ENCODE measurements around the gene ALOXE3. TPM values are rescaled to one million over a fixed set of nuclear protein-coding genes. Genes with fewer than 3 reads are reported as not detected.

ALOXE3 gene
- total and polyA plus RNA-seq, 2 of the 8 experiments (the other 6 are each of a cell fraction or from before 2014, with no cell fraction given) = 0.26 TPM; not detected in 1

- Histone ChIP-seq H3K27me3 (replicated peaks in 1 of 4; ENCODE audit: control insufficient read depth in 3 of 4, extremely low read depth in 1 of 4, insufficient read depth in 3 of 4, low read length in 3 of 4) (peaks cover 0 to 7% (median 2%) of the 10 kb centered on the region in 4 experiments; a peak in 4 of 7 replicates), H3K9me3 (ENCODE audit: insufficient read depth in 2 of 2, low read depth in 1 of 2, low read length in 1 of 2) (no peaks in the 10 kb centered on the region), H2BK5ac (ENCODE audit: low read depth, low read length) (no peak overlapping the region; the same call in 1 of the 2 replicates), H3K4me1 (replicated peaks in 1 of 4; ENCODE audit: control insufficient read depth in 3 of 4, insufficient read depth in 4 of 4, low read length in 3 of 4) (peaks cover 0 to 5% (median 3%) of the 10 kb centered on the region in 4 experiments; a peak in 2 of 7 replicates), H3K23me2 (ENCODE audit: low read depth, low read length) (peaks cover 9% of the 10 kb centered on the region), H4K20me1 (replicated peaks in 1 of 2; ENCODE audit: control insufficient read depth in 1 of 2, insufficient read depth in 2 of 2, low read length in 2 of 2) (peaks cover 0 to 10% of the 10 kb centered on the region in 2 experiments), H4K91ac (replicated peaks; ENCODE audit: insufficient read length, low read length) (no peak overlapping the region), H3K18ac (ENCODE audit: extremely low read depth, low read length) (no peak overlapping the region), H4K5ac (ENCODE audit: insufficient read length, low read depth, low read length) (no peak overlapping the region), H2BK120ac (replicated peaks; ENCODE audit: low read depth, low read length) (no peak overlapping the region), H3K4ac (replicated peaks; ENCODE audit: insufficient read length, low read depth, low read length) (no peak overlapping the region), H2BK15ac (ENCODE audit: low read length) (no peak overlapping the region), H3K23ac (ENCODE audit: insufficient read length) (no peak overlapping the region), H2BK12ac (ENCODE audit: low read depth, low read length) (no peak overlapping the region), H2AK5ac (ENCODE audit: low read depth, low read length) (no peak overlapping the region), H3K79me1 (ENCODE audit: low read depth, low read length) (no peaks in the 10 kb centered on the region), H3K4me2 (ENCODE audit: insufficient read depth in 1 of 2, low read depth in 2 of 2, low read length in 2 of 2) (peak overlapping the region in 1 of 2 experiments; percentile 99; a peak in 1 of 4 replicates), H3K36me3 (ENCODE audit: control insufficient read depth in 2 of 4, insufficient read depth in 4 of 4, low read length in 3 of 4) (peaks cover 3 to 21% (median 12%) of the 10 kb centered on the region in 4 experiments), H4K8ac (ENCODE audit: extremely low read depth, insufficient read depth, low read length) (no peak overlapping the region), H3K4me3 (ENCODE audit: extremely low read depth in 1 of 4, insufficient read depth in 2 of 4, low read depth in 3 of 4, low read length in 4 of 4) (no peak overlapping the region), H3K14ac (ENCODE audit: insufficient read length) (no peak overlapping the region), H2AFZ (ENCODE audit: low read length) (no peak overlapping the region), H2BK20ac (ENCODE audit: low read length) (no peak overlapping the region), H3K79me2 (ENCODE audit: control insufficient read depth in 1 of 2, insufficient read depth in 2 of 2, low read length in 2 of 2) (no peaks in the 10 kb centered on the region), H3K56ac (replicated peaks; ENCODE audit: insufficient read length, low read depth, low read length) (no peak overlapping the region), H3K27ac (ENCODE audit: low read depth, low read length) (peak overlapping the region; percentile 30; the same call in 1 of the 2 replicates), H3K9ac (replicated peaks in 1 of 4; ENCODE audit: extremely low read depth in 1 of 4, low read depth in 3 of 4, low read length in 3 of 4) (no peak overlapping the region)
- no peak for DNase-seq (ENCODE audit: low read depth in 1 of 2, low spot score in 2 of 2)
- WGBS, 2 experiments (ENCODE audit: extremely low coverage in 1 of 2, insufficient coverage in 1 of 2, insufficient read length in 1 of 2, insufficient replicate concordance in 2 of 2, low coverage in 1 of 2, low lambda C conversion rate in 2 of 2, missing lambda C conversion rate in 1 of 2) = 91% methylated on average over 17 of the region's 18 CpGs; no CpG with 5 or more reads in 1 of the 2 experiments
- no peak for FAIRE-seq
- POLR2A ChIA-PET (ENCODE audit: partially characterized antibody) = interaction anchor here (0.9 to 10.3 kb wide), 14 partner anchors 9 to 227 kb away, joined by 3 to 76 read pairs (median 5); partner anchors contain the start of genes BORCS6, HES7, PER1 and TMEM107
- CTCF ChIA-PET (ENCODE audit: partially characterized antibody) = interaction anchor here (0.9 to 14.1 kb wide), 15 partner anchors 10 to 109 kb away, joined by 3 to 133 read pairs (median 4); partner anchors contain the start of genes PFAS and VAMP2
- TF ChIP-seq HDAC2 (IDR thresholded peaks at IDR 0.05; ENCODE audit: borderline replicate concordance in 1 of 2, low read depth in 2 of 2, low read length in 2 of 2) (no peak), CBX5 (IDR thresholded peaks at IDR 0.05; ENCODE audit: low read depth, low read length) (no peak), CHD2 (IDR thresholded peaks at IDR 0.05; ENCODE audit: low read length) (no peak), BRCA1 (IDR thresholded peaks at IDR 0.05; ENCODE audit: low read depth, low read length) (no peak), SP1 (IDR thresholded peaks at IDR 0.05; ENCODE audit: low read depth, low read length) (no peak), SP2 (IDR thresholded peaks at IDR 0.05; ENCODE audit: low read length) (no peak), BACH1 (IDR thresholded peaks at IDR 0.05; ENCODE audit: low read length) (no peak), MAFK (IDR thresholded peaks at IDR 0.05; ENCODE audit: low read depth, low read length) (no peak), EZH2 (IDR thresholded peaks at IDR 0.05; ENCODE audit: low read depth, low read length, severe bottlenecking) (no peak), SIN3A (conservative IDR thresholded peaks at IDR 0.05 in 1 of 2, IDR thresholded peaks at IDR 0.05 in 1 of 2; ENCODE audit: low read depth in 1 of 2, low read length in 2 of 2) (no peak)
These were observed 22.0 kb upstream of the ALOXE3 start for GRCh38 chr17:8140065-8141029.

Measured in H1 (cell line).